PC-9 (cell line): ENCODE data around the gene ASB10. TPM values are rescaled to one million over a fixed set of nuclear protein-coding genes. Genes with fewer than 3 reads are reported as not detected.

ENCODE experiments used
- BruUV-seq: library from RNA; stranded (reverse); fragments of 400-500 nt; replicated peaks from 2 replicates; lab custom pipeline; 2021; lab: Mats Ljungman, UMichigan
- CTCF ChIA-PET: fragments of 300-600 bp; sonication (Branson Sonifier 250); formaldehyde crosslinking; loops from one replicate; lab custom pipeline; 2022; ENCODE audit warnings: antibody characterized with exemption; lab: Charles Lee
- POLR2A ChIA-PET: fragments of 300-600 bp; sonication (Branson Sonifier 250); formaldehyde crosslinking; loops from one replicate; lab custom pipeline; 2022; ENCODE audit warnings: antibody characterized with exemption; ENCODE audit not compliant: unreplicated experiment; lab: Charles Lee
- DNase-seq, 2 experiments: peaks; one replicate each; pipeline versions ENCODE4 v3.0.0 to v3.0.0-alpha.2; 2015 to 2022; ENCODE audit warnings: mixed read lengths in 1 of 2
- H2AFZ ChIP-seq: fragments of 200-600 bp; sonication (generic); 2 replicates; pipeline ENCODE4 v1.8.1; 2017; ENCODE audit warnings: antibody characterized with exemption
- H3F3A ChIP-seq: fragments of 200-600 bp; sonication (generic); 2 replicates; pipeline ENCODE4 v1.8.1; 2017; ENCODE audit warnings: antibody characterized with exemption, mild to moderate bottlenecking, low read depth; ENCODE audit not compliant: insufficient read depth
- H3K27ac ChIP-seq: fragments of 200-600 bp; sonication (generic); 2 replicates; pipeline ENCODE4 v1.6.1; 2016; ENCODE audit warnings: mixed run types
- H3K27me3 ChIP-seq: fragments of 200-600 bp; sonication (generic); 2 replicates; pipeline ENCODE4 v1.6.1; 2016; ENCODE audit warnings: low read depth, mixed run types; ENCODE audit not compliant: insufficient read depth
- H3K36me3 ChIP-seq: fragments of 200-600 bp; sonication (generic); 2 replicates; pipeline ENCODE4 v1.6.1; 2016; ENCODE audit warnings: low read depth, mixed run types
- H3K4me1 ChIP-seq: fragments of 200-600 bp; sonication (generic); replicated peaks from 2 replicates; pipeline ENCODE4 v1.6.1; 2016; ENCODE audit warnings: mixed run types; ENCODE audit not compliant: insufficient read depth
- H3K4me2 ChIP-seq: fragments of 200-600 bp; sonication (generic); 2 replicates; pipeline ENCODE4 v1.6.1; 2017; ENCODE audit warnings: mixed run types
- H3K4me3 ChIP-seq: fragments of 200-600 bp; sonication (generic); 2 replicates; pipeline ENCODE4 v1.6.1; 2016; ENCODE audit warnings: mixed run types
- H3K79me2 ChIP-seq: fragments of 200-600 bp; sonication (generic); 2 replicates; pipeline ENCODE4 v1.6.1; 2017; ENCODE audit warnings: low read depth, mixed run types
- H3K9me2 ChIP-seq: fragments of 200-600 bp; sonication (generic); 2 replicates; pipeline ENCODE4 v1.8.1; 2017; ENCODE audit warnings: mild to moderate bottlenecking; ENCODE audit not compliant: insufficient read depth
- H3K9me3 ChIP-seq: fragments of 200-600 bp; sonication (generic); 2 replicates; pipeline ENCODE4 v1.8.1; 2016; ENCODE audit warnings: low read depth; ENCODE audit not compliant: insufficient read depth
- H4K20me1 ChIP-seq: fragments of 200-600 bp; sonication (generic); 2 replicates; pipeline ENCODE4 v1.8.1; 2017; ENCODE audit not compliant: insufficient read depth
- EZH2 ChIP-seq: fragments of 200-600 bp; sonication (generic); IDR thresholded peaks from 2 replicates; pipeline ENCODE4 v1.8.0; 2017; ENCODE audit warnings: antibody characterized with exemption, low read depth
- intact Hi-C: fragments of 100-400 bp; cut with micrococcal nuclease; formaldehyde crosslinking; loops from one replicate; pipeline ENCODE4 v1.10.0; 2022; ENCODE audit not compliant: unreplicated experiment
- total RNA-seq: library from RNA; stranded (reverse); gene quantifications from 2 replicates; pipeline ENCODE4 v1.2.3, GENCODE V29; 2021
- TF ChIP-seq, protein P1 (sequence below): fragments of 200-600 bp; sonication (generic); conservative IDR thresholded peaks from 2 replicates; pipeline ENCODE4 v1.6.1; 2017; ENCODE audit warnings: mixed run types, antibody characterized with exemption, mild to moderate bottlenecking, moderate library complexity

The ASB10 gene
- total RNA-seq, 1 experiment from 2014 or later = not detected

GRCh38 chr7:151167197-151167961 lies 19.7 kb downstream of the ASB10 start, which contains the start of gene GBX1:
GBX1 (minus strand) TSS chr7:151167694; CDS start chr7:151167548, 146 bp downstream.
- ChIA-PET CTCF (interaction anchor here (0.8 kb wide), 1 partner anchor 50 kb away, joined by 3 read pairs; no protein-coding TSS in a partner anchor), POLR2A (no interaction called here)
- Histone ChIP-seq H4K20me1 (no peaks in the 10 kb centered on the region), H3K79me2 (no peaks in the 10 kb centered on the region), H3K9me2 (no peaks in the 10 kb centered on the region), H3K4me1 (no peaks in the 10 kb centered on the region), H3K4me2 (no peak within 1 kb of the TSS), H3K27me3 (peaks cover 78% of the 10 kb centered on the region), H2AFZ (no peak within 1 kb of the TSS), H3K36me3 (no peaks in the 10 kb centered on the region), H3F3A (no peaks in the 10 kb centered on the region), H3K4me3 (no peak within 1 kb of the TSS), H3K9me3 (no peaks in the 10 kb centered on the region), H3K27ac (no peak within 1 kb of the TSS)
- TF ChIP-seq, protein P1, sequence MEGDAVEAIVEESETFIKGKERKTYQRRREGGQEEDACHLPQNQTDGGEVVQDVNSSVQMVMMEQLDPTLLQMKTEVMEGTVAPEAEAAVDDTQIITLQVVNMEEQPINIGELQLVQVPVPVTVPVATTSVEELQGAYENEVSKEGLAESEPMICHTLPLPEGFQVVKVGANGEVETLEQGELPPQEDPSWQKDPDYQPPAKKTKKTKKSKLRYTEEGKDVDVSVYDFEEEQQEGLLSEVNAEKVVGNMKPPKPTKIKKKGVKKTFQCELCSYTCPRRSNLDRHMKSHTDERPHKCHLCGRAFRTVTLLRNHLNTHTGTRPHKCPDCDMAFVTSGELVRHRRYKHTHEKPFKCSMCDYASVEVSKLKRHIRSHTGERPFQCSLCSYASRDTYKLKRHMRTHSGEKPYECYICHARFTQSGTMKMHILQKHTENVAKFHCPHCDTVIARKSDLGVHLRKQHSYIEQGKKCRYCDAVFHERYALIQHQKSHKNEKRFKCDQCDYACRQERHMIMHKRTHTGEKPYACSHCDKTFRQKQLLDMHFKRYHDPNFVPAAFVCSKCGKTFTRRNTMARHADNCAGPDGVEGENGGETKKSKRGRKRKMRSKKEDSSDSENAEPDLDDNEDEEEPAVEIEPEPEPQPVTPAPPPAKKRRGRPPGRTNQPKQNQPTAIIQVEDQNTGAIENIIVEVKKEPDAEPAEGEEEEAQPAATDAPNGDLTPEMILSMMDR = no peak
- TF ChIP-seq EZH2 = no peak
- BruUV-seq = no TSS peak
- intact Hi-C loops = no loop called here
- peak in 1 of 2 experiments; percentile 19 for DNase-seq

- Histone ChIP-seq H4K20me1 (no peaks in the 10 kb centered on the region), H3K4me1 (no peaks in the 10 kb centered on the region), H3F3A (no peaks in the 10 kb centered on the region), H3K9me2 (no peaks in the 10 kb centered on the region), H3K27me3 (peaks cover 79% of the 10 kb centered on the region), H3K27ac (no peak overlapping the region), H3K4me2 (no peak overlapping the region), H3K36me3 (no peaks in the 10 kb centered on the region), H3K79me2 (no peaks in the 10 kb centered on the region), H3K4me3 (no peak overlapping the region), H2AFZ (no peak overlapping the region), H3K9me3 (no peaks in the 10 kb centered on the region)
- ChIA-PET POLR2A (interaction anchor here (0.6 kb wide), 2 partner anchors 13 to 81 kb away, joined by 4 to 5 read pairs; no protein-coding TSS in a partner anchor), CTCF (no interaction called here)
- intact Hi-C loops = no loop called here
- BruUV-seq = no TSS peak
- no peak for TF ChIP-seq EZH2
- TF ChIP-seq, protein P1 = no peak
- no peak for DNase-seq
Measured at GRCh38 chr7:151166629-151167196, 20.3 kb downstream of the ASB10 start.

DNA sequence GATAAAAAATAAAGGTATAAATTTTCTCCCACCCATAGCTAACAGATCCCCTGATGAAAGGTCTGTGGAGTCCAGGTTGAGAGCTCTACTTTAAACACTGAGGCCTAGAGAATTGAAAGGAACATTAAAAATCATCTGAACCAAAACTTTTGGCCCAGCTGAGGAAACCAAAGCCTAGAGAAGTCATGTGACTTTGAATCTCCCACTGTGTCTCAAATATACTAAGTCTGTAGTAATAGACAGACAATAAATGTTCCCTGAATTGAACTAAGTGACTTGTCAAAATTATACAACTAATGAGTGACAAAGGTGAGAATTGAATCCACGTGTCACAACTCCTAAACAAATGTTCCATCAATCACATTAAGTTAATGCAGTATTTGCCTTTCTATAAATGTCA lies 25.3 kb downstream of the ASB10 start:
- BruUV-seq = no TSS peak
- ChIA-PET CTCF (interaction anchor here (1.0 kb wide), 1 partner anchor 9 kb away, joined by 6 read pairs; no protein-coding TSS in a partner anchor), POLR2A (no interaction called here)
- intact Hi-C loops = no loop called here
- Histone ChIP-seq H3K36me3 (no peaks in the 10 kb centered on the region), H3K79me2 (no peaks in the 10 kb centered on the region), H2AFZ (no peak overlapping the region), H3K4me1 (0 out of 2 replicates have a peak, but pooled peaks cover 7% of the 10 kb centered on the region), H3K9me3 (no peaks in the 10 kb centered on the region), H3K9me2 (no peaks in the 10 kb centered on the region), H3K4me2 (no peak overlapping the region), H4K20me1 (no peaks in the 10 kb centered on the region), H3F3A (peaks cover 5% of the 10 kb centered on the region; the same call in 1 of the 2 replicates), H3K27ac (no peak overlapping the region), H3K27me3 (peaks cover 46% of the 10 kb centered on the region), H3K4me3 (no peak overlapping the region)
- DNase-seq = no peak
- TF ChIP-seq EZH2 = no peak
- TF ChIP-seq, protein P1 = no peak
